HG03521 (cell line): Measurements from ENCODE around the gene RAB4A.

Source experiments
- ATAC-seq: cut with Tn5 transposase; IDR thresholded peaks from one replicate; pipeline ENCODE4 v1.9.1; 2021; ENCODE audit warnings: mild to moderate bottlenecking, moderate library complexity; ENCODE audit not compliant: unreplicated experiment

RAB4A gene

GRCh38 chr1:229243638-229244037 is 27.3 kb upstream of the RAB4A start:
- no peak for ATAC-seq

GRCh38 chr1:229244091-229244490 is 26.8 kb upstream of the RAB4A start:
- no peak for ATAC-seq

- no peak for ATAC-seq
Measured at GRCh38 chr1:229247871-229248270, 23.0 kb upstream of the RAB4A start.

GRCh38 chr1:229248821-229249817 is 21.8 kb upstream of the RAB4A start:
- ATAC-seq = no peak

- ATAC-seq = no peak
Measured at GRCh38 chr1:229249854-229250644, 20.9 kb upstream of the RAB4A start.

GRCh38 chr1:229251185-229251584 is 19.7 kb upstream of the RAB4A start:
- no peak for ATAC-seq

- no peak for ATAC-seq
Measured at GRCh38 chr1:229252228-229252984, 18.5 kb upstream of the RAB4A start.

GRCh38 chr1:229253151-229253974 is 17.5 kb upstream of the RAB4A start:
- no peak for ATAC-seq

- ATAC-seq = no peak
Measured at GRCh38 chr1:229254910-229255541, 15.9 kb upstream of the RAB4A start.

GRCh38 chr1:229258031-229258756 is 12.7 kb upstream of the RAB4A start:
- no peak for ATAC-seq

GRCh38 chr1:229258757-229259060 is 12.2 kb upstream of the RAB4A start:
- ATAC-seq = no peak

- ATAC-seq = no peak
Measured at GRCh38 chr1:229260297-229260696, 10.6 kb upstream of the RAB4A start.

- ATAC-seq = no peak
Measured at GRCh38 chr1:229262239-229262638, 8.7 kb upstream of the RAB4A start.

- no peak for ATAC-seq
Measured at GRCh38 chr1:229263254-229263653, 7.7 kb upstream of the RAB4A start.

- no peak for ATAC-seq
Measured at GRCh38 chr1:229264068-229264467, 6.8 kb upstream of the RAB4A start.

- no peak for ATAC-seq
Measured at GRCh38 chr1:229264487-229264886, 6.4 kb upstream of the RAB4A start.

GRCh38 chr1:229266274-229266673 is 4.6 kb upstream of the RAB4A start:
- ATAC-seq = no peak

- ATAC-seq = no peak
Measured at GRCh38 chr1:229266832-229267500, 3.9 kb upstream of the RAB4A start.

- ATAC-seq = no peak
Measured at GRCh38 chr1:229268505-229268904, 2.4 kb upstream of the RAB4A start.
